ENCODE data around the gene HAGH.

Gene HAGH

GRCh38 chr16:1762196-1762878, 64.3 kb downstream of the HAGH start:
- DNase-seq (ENCODE audit: low read depth): no peak

DNA sequence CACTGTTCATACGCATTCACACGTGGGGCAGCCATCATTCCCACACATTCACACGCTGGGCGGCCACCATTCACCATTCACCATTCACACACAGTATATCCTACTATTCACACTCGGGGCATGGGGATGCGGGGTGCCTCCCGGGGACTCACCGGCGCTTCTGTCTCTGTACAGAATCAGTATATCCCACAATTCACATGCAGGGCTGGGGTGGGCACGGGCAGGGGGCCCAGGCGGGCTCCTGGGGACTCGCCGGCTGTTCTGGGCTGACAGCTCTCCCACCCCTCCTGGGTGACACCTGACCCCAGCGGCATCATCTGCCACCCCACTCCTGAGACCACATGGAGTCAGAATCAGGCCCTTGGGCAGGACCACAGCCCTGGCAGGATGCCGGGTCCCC, 64.9 kb downstream of the HAGH start:
- DNase-seq (ENCODE audit: low read depth): no peak

DNA sequence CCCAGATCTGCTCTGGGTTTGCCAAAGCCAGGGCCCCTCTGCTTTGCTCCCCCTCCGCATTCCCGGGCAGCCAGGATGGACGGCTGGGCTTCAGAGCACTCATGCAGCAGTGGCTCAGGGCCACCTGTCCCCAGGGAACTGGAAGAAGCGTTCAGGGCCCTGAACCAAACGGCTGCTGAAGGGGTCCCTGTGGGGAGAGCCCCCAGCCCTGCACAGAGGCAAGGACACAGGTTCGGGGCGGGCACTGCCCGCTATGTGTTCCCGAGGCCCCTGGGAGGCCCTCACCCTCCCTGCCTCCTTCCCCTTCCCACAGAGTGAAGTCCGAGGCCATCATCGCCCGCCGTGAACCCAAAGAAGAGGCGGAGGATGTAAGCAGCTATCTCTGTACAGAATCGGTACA, 65.7 kb downstream of the HAGH start:
- DNase-seq (ENCODE audit: low read depth): no peak

- DNase-seq (ENCODE audit: low read depth): no peak
Observed at GRCh38 chr16:1759511-1759910, 67.1 kb downstream of the HAGH start.

DNA sequence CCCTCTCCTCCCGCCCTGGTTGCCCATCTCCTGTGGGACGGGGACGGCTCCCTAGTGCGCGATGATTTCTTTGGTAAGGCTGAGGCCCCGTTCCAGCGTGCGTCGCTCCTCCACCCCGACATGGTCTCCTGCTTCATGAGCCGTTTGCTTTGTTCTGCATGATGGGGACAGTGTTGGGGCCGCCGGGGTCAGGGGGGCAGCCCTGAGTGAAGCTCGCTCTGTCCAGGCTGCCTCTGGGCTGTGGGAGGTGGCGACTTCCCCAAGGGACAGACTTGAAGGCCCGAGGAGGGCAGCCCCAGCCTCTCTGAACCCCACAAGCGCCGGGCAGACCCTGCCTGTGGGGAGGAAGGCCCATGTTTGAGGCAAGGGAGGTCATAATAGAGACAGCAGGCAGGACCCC, 67.7 kb downstream of the HAGH start:
- no peak for DNase-seq (ENCODE audit: low read depth)

DNA sequence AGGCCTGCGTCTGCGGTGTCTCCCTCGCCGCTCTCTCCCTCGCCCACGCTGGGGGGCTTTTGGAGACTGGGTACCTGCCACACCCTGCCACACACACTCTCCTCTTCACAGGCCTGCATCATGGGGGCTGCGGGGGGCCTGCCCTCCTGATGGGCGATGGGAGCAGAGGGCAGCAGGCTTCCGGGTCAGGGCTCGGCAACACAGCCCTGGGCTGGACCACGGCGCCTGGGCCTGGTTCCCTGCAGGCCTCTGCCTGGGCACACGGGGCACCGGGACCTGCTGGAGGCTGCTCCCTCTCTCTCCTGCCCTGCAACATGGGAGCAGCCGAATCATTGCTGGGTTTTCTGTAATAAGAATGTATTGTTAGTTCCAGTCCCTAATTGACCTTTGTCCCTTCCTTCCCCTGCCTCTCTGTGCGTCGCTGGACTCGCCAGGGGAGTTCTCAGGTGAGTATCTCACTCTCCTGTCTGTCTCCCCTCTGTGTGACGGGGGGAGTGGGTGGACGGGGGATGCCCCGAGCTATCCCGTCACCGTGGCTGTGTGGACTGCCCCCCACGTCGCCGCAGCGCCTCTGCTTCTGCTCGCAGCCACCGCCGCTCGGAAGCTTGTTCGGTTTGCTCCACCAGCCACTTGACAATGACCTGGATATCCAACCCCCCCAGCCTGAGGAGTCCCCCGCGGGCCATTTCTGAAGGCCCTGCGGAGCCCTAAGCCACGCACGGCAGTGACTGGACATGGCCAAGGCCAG, 68.7 kb downstream of the HAGH start:
- no peak for DNase-seq (ENCODE audit: low read depth)

Data from fibroblast of gingiva (primary cell).